GM19099 (cell line): ENCODE results near the gene COA8.

Experiments
- POLR2A ChIP-seq: IDR thresholded peaks from 3 replicates; pipeline ENCODE4 v1.6.1; 2011; ENCODE audit warnings: low read depth; ENCODE audit not compliant: insufficient read length; ENCODE audit errors: extremely low read depth

Gene COA8

DNA sequence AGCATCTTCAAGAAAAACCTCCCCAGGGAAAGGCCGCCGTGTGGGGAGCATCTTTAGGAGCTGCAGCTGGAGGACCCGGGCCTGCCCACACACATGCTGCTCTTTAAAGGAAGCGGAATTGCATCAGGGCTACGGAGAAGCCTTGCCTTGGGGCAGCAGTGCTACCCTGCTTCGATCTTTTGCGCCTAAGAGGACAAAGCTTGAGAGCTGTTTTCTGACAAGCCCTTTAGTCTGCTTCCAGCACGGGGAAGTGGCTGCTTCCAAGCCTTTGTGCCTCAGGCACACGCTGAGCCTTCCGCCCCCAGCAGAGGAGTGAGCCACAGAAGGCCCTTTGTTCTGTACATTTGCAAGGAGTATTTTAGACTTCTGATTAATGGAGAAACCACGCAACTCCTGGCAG, 31.5 kb downstream of the COA8 start:
- no peak for TF ChIP-seq POLR2A

DNA sequence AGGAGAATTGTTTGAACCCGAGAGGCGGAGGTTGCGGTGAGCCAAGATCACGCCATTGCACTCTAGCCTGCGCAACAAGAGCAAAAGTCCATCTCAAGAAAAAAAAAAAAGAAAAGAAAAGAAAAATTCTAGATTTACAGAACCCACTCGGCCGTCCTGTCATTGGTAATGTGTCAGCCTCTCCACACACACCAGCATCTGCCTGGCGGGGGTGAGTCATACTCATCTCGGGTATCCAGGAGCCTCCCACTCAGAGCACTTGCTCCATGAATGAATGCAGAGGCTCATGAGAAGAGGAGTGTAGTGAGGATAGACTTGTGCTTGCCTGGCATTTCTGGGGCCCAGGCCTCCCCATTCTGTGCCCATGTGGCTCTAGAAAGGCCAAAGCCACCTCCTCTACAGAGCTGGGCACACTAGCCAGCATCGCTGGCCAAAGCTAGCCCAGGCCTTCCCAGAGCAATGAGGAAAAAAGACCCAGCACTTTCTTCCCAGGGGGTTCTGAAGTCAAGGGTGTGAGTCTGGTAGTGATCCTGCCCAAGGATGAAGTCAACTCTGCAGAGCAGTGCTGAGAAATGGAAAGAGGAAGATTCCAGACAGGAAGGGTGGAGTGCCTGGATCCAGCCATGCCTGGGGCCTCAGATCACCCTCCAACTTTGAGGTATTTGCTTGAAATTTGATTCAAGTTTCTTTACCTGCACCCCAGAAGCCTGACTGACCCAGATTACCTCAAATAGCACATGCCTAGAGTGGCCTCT, 35.0 kb downstream of the COA8 start:
- no peak for TF ChIP-seq POLR2A

DNA sequence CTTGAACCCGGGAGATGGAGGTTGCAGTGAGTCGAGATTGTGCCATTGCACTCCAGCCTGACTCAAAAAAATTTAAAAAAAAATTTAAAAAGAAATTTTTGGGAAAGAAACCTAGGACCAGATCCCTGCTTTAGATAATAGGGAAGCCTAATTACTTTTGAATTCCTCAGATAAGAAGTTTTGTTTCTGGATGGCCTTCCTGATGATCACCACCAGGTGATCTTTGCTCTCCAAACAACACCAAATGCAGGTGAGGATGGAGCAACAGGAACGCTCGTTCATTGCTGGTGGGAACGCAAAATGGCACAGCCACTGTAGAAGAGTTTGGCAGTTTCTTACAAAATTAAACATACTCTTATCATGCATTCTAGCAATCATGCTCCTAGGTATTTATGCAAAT, 37.7 kb downstream of the COA8 start:
- no peak for TF ChIP-seq POLR2A

DNA sequence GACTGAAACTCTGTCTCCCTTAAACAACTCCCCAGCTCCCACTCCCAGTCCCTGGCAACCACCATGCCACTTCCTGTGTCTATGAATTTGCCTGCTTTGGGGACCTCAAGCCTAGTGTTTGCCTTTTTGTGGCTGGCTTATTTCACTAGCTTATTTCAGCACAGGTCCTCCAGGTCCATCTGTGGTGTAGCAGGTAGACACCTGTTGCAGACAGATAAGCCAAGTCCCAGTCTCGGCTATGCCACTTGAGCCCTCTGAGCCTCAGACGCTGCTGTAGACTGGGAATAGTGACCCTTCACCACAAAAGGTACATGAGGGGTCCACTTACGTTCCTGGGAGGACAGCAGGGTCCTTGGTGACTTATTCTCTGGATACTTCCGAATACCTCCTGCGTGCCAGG, 41.9 kb downstream of the COA8 start:
- no peak for TF ChIP-seq POLR2A

DNA sequence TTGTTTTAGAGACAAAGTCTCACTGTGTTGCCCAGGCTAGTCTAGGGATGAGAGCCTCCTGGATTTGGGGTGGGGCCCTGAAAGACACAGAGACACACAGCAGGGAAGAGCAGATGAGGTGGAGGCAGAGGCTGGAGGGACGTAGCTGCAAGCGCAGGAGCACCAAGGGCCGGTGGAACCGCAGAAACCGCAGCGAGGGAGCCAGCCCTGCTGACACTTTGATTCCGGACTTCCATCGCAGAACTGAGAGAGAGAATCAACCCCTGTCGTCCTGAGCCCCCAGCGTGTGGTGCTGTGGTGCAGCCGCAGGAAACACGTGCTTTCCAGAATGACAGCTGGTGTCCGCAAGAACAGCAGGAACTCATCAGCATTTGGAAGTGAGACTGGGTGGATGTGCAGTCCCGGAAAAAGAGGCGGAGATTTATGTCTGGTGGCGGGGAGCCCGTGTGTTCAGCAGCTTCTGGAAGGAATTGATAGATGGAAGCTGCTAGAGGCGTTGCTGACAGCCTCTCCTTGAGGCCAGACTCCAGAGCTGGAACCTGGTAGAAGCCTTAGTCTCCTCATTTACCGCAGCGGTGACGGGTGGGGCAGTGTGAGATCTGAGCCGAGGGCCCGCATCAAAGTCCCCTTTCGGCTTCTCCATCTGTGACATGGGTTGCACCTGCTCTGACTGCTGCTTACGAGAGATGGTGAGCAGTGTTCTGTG, 44.4 kb downstream of the COA8 start:
- TF ChIP-seq POLR2A = no peak

DNA sequence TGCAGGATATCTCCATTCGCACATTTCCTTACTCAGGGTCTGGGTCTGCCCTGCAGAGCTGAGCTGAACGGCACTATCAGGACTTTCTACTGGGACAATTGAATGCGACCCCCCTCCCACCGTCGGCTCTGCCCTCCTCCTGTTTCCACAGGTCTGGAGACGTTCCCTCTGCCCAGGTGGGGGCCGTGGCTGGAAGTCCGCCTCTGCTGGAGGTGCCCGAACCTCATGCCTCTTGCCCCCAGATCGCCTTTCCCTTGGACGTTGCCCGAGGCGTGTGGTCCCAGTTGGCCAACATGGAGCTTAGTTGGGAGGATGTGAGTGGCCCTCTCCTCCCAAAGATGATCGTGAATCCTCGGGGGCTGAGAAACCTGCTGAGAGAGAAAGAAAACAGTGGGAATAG, 45.1 kb downstream of the COA8 start:
- TF ChIP-seq POLR2A = no peak

DNA sequence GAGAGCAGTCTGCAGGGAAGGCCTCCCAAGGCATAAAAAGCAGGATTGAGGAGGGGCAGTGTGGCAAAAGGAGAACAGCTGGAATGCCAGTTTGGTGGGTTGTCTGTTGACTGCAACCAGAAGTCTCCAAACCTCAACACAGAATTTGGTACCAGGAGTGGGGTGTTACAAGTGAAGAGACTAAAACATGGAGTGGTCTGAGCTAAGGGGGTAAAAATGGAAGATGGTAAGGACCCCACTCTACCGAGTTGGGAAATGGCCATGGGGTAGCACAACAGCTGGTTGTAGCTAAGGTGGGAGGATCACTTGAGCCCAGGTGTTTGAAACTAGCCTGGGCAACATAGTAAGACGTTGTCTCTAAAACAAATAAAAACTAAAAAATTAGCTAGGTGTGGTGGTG, 48.5 kb downstream of the COA8 start:
- TF ChIP-seq POLR2A = no peak

DNA sequence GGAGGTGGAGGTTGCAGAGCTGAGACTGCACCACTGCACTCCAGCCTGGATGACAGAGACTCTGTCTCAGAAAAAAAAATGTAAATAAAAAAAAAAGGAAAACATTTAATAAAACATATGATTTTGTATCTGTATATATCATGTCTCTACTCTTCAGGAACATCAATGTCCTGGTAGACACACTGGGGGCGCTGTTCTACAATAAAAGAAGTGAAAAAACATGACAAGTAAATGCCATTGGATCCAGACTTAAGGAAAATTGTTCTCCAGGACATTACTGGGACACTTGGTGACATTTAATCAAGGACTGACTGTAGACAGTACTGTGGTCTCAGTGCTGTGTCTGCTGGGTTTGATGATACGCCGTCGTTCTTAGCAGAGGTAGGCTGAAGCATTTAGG, 50.8 kb downstream of the COA8 start:
- TF ChIP-seq POLR2A = no peak

DNA sequence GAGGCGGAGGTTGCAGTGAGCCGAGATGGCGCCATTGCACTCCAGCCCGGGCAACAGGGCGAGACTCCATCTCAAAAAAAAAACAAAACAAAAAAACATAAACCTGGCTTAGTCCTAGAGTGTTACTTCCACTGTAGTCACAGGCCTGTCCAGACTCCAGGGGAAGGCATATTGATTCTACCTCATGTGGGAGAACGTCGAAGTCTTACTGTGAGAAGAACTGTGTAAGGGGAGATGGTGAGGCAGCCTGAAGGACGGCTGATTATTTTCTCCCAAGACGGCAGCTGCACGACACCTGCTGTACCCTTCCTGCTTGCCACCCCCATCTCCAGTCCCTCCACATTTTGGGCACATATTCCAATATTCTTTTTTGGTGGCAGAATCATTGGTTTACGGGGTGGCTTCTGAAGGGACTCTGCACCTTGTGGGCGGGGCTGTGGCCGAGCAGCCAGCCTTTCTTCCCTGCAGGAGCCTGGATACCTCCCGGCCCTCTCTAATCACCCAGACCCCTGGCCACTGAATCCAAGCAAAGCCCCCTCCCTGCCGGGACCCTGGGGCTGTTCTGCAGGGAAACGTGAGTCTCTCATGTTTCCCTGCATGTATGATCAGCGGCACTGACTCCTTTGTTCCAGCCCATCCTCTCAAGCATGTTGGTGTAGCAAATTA, 54.0 kb downstream of the COA8 start:
- no peak for TF ChIP-seq POLR2A

DNA sequence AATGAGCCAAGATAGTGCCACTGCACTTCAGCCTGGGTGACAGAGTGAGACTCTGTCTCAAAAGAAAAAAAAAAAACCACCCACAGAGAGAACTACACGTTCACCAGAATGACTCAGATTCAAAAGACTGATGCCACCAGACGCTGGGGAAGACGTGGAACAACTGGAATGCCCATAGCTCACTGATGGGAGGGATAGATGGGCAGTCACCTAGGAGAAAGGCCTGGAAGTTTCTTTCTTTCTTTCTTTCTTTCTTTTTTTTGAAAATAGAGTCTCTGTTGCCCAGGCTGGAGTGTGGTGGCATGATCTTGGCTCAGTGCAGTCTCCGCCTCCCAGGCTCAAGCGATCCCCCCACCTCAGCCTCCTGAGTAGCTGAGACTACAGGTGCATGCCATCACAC, 56.3 kb downstream of the COA8 start:
- no peak for TF ChIP-seq POLR2A

DNA sequence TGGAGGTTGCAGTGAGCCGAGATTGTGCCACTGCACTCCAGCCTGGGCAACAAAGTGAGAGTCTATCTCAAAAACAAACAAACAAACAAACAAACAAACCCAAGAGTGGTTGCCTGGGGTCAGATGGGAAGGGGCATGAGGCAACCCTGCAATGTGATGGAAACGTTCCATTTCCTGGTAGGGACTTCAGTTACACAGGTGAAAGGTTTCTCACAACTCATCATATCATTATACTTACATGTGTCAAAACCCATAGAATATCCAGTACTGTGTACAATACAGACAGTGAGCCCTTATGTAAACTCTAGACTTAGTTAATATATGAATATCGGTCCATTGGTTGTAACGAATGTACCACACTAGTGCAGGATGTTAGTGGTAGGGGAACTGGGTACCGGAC, 59.1 kb downstream of the COA8 start:
- TF ChIP-seq POLR2A = no peak

DNA sequence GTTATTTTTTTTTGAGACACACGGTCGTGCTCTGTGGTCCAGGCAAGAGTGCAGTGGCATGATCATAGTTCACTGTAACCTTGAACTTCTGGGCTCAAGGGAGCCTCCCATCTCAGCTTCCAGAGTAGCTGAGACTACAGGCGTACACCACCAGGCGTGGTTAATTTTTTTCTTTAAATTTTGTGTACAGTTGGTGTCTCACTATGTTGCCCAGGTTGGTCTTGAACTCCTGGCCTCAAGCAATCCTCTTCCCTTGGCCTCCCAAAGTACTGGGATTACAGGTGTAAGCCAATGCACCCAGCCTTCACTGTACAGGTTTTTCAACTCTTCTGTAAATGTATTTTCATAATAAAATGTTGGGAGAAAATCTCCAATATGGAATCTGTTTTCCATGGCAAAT, 60.5 kb downstream of the COA8 start:
- no peak for TF ChIP-seq POLR2A

DNA sequence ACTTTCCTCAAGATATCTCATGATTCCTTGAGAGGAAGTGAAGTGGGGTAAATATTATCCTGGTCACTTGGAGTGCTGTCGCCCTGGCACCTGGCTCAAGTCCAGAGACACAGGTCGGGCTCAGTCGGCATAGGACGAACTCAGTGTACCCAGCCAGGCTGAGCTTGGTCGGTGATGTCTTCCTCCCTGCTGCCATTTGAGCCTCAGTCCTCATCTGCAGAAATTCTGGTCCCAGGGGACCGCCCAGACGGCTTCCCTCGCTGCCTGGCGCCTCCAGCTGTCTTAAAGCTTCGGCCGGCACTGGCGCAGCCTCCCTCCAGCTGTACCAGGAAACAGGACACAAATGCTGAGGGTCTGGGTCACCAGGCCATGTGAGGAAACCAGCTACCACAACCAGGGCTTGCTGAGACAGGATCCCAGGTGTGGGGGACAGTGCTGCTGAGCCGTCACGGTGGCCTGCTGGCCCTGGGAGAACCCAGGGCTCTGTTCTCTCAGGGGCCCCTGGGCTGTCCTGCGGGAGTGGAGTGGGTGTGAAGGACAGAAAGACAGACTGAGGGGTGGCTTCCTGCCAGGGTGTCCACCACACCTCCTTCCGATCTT, 61.2 kb downstream of the COA8 start:
- TF ChIP-seq POLR2A = no peak

DNA sequence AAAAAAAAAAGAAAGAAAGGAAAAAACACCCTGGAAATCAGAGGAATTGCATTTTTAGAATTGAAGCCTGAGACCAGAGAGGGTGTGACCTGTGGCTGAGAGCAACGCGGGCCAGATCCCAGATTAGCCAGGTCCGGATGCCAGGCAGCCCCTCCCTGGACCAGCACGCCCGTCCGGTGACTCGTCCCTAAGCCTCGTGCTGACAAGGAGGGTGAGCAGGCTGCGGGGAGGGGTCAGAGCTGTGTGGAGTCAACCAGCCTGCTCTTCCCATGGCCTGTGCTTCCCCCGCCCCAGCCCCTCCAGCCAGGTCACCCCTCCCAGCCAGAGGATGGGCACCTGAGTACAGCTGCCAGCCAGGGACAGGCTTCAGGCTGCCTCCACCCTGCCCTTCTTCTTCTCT, 62.1 kb downstream of the COA8 start:
- no peak for TF ChIP-seq POLR2A

DNA sequence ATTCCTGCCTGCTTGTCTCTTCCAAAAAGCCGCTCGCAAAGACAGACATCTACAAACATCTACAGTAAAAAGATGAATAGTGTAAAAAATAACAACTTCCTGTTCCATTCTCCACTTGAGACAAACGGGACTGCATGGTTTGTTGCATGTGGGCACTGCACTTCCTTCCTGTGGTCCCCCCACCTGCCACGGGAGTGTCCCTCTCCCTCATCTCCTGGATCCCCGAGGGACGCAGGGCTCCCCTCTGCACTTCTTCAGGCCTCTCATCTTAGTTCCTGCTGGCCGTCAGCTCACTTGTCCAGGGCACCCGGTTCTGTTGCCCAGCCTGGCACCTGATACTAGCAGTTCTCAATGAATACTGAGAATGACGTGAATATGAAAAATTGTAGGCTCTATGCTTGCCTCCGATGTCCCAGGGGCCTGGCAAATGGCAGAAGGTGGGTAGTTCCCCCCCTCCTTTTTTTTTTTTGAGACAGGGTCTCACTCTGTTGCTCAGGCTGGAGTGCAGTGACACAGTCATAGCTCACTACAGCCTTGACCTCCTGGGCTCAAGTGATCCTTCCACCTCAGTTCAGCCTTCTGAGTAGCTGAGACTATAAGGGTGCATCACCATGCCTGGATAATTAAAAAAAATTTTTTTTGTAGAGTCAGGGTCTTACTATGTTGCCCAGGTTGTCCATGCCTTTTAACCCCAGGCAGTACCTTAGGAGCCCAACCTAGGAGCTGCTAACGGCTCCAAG, 62.8 kb downstream of the COA8 start:
- no peak for TF ChIP-seq POLR2A
